Liver (tissue), 9 donors: ENCODE measurements around the gene ARHGEF4. TPM values are rescaled to one million over a fixed set of nuclear protein-coding genes. Genes with fewer than 3 reads are reported as not detected.

ENCODE experiments used
- DNase-seq: peaks from one replicate; pipeline ENCODE4 v3.0.0-alpha.2; 2017; ENCODE audit warnings: low spot score
- H3K27ac ChIP-seq, 2 donors: one replicate each; pipeline ENCODE4 v1.7.0; 2013; ENCODE audit warnings: inconsistent platforms in 2 of 2, low read length in 2 of 2, control low read depth in 1 of 2, low read depth in 1 of 2, mild to moderate bottlenecking in 1 of 2
- H3K27me3 ChIP-seq, 4 donors: one replicate each; pipeline versions ENCODE4 v1.6.1 to v1.7.0; 2013; ENCODE audit warnings: low read length in 3 of 4, inconsistent platforms in 1 of 4, mild to moderate bottlenecking in 1 of 4, moderate library complexity in 1 of 4; ENCODE audit not compliant: control insufficient read depth in 4 of 4, insufficient read depth in 4 of 4
- H3K36me3 ChIP-seq, 4 donors: one replicate each; pipeline versions ENCODE4 v1.6.1 to v1.7.0; 2013; ENCODE audit warnings: low read length in 3 of 4, mild to moderate bottlenecking in 3 of 4, low read depth in 1 of 4, moderate library complexity in 1 of 4; ENCODE audit not compliant: control insufficient read depth in 4 of 4, insufficient read depth in 3 of 4
- H3K4me1 ChIP-seq, 4 donors: one replicate each; pipeline versions ENCODE4 v1.6.1 to v1.7.0; 2013; ENCODE audit warnings: low read length in 3 of 4, mild to moderate bottlenecking in 3 of 4, moderate library complexity in 1 of 4; ENCODE audit not compliant: control insufficient read depth in 4 of 4, insufficient read depth in 4 of 4
- H3K4me3 ChIP-seq, 3 donors: one replicate each; pipeline versions ENCODE4 v1.6.1 to v1.7.0; 2013; ENCODE audit warnings: low read length in 3 of 3, control low read depth in 1 of 3, low read depth in 1 of 3, mild to moderate bottlenecking in 1 of 3
- H3K9ac ChIP-seq, 2 donors: one replicate each; pipeline ENCODE4 v1.7.0; 2013; ENCODE audit warnings: low read length in 2 of 2, mild to moderate bottlenecking in 2 of 2, moderate library complexity in 2 of 2, control low read depth in 1 of 2, low read depth in 1 of 2
- H3K9me3 ChIP-seq, 4 donors: one replicate each; pipeline versions ENCODE4 v1.6.1 to v1.7.0; 2013; ENCODE audit warnings: low read length in 3 of 4; ENCODE audit not compliant: control insufficient read depth in 4 of 4
- EGR1 ChIP-seq, 2 donors: IDR thresholded peaks; 2 replicates each; pipeline ENCODE4 v1.6.1; 2016 to 2018; ENCODE audit warnings: antibody characterized with exemption in 2 of 2, low read depth in 2 of 2
- FOXA1 ChIP-seq: IDR thresholded peaks from 2 replicates; pipeline ENCODE4 v1.6.1; 2016; ENCODE audit warnings: antibody characterized with exemption
- FOXA2 ChIP-seq: IDR thresholded peaks from 2 replicates; pipeline ENCODE4 v1.6.1; 2016; ENCODE audit warnings: antibody characterized with exemption
- GABPA ChIP-seq, 2 donors: IDR thresholded peaks in 1 of 2; conservative IDR thresholded peaks in 1 of 2; 2 replicates each; pipeline ENCODE4 v1.6.1; 2016; ENCODE audit warnings: antibody characterized with exemption in 2 of 2, mild to moderate bottlenecking in 1 of 2, moderate library complexity in 1 of 2
- HNF4A ChIP-seq, 2 donors: conservative IDR thresholded peaks; 2 replicates each; pipeline ENCODE4 v1.6.1; 2016; ENCODE audit warnings: antibody characterized with exemption in 2 of 2, mild to moderate bottlenecking in 2 of 2
- HNF4G ChIP-seq: IDR thresholded peaks from 2 replicates; pipeline ENCODE4 v1.6.1; 2016; ENCODE audit warnings: antibody characterized with exemption
- JUND ChIP-seq, 2 donors: IDR thresholded peaks; 2 replicates each; pipeline ENCODE4 v1.6.1; 2016; ENCODE audit warnings: antibody characterized with exemption in 2 of 2
- NR2F2 ChIP-seq: IDR thresholded peaks from 2 replicates; pipeline ENCODE4 v1.6.1; 2016; ENCODE audit warnings: antibody characterized with exemption
- RAD21 ChIP-seq, 2 donors: IDR thresholded peaks; 2 replicates each; pipeline ENCODE4 v1.6.1; 2016; ENCODE audit warnings: antibody characterized with exemption in 2 of 2, mild to moderate bottlenecking in 2 of 2
- RXRA ChIP-seq, 2 donors: IDR thresholded peaks; 2 replicates each; pipeline ENCODE4 v1.6.1; 2017 to 2018; ENCODE audit warnings: antibody characterized with exemption in 2 of 2, mild to moderate bottlenecking in 1 of 2
- SP1 ChIP-seq: IDR thresholded peaks from 2 replicates; pipeline ENCODE4 v1.6.1; 2018; ENCODE audit warnings: antibody characterized with exemption, mild to moderate bottlenecking
- YY1 ChIP-seq: IDR thresholded peaks from 2 replicates; pipeline ENCODE4 v1.6.1; 2016; ENCODE audit warnings: antibody characterized with exemption, mild to moderate bottlenecking
- WGBS: extraction: QIAGEN DNeasy Blood & Tissue Kit; methylation state at CpG from one replicate; pipeline ENCODE4 v1.1.7; 2013; 5-methylcytosine and 5-hydroxymethylcytosine counted together
- polyA plus RNA-seq, 2 donors: library from polyadenylated mRNA; stranded (reverse) in 1 of 2; unstranded in 1 of 2; fragments of 200-250 nt in 1 of 2; fragments of >200 nt in 1 of 2; fragmentation: Nextera tagmentation in 1 of 2; extraction: Ambion mirVana in 1 of 2; gene quantifications; one replicate each; pipeline versions ENCODE4 v1.2.1 to v1.2.3, GENCODE V29; 2013 to 2015
- total RNA-seq, 2 donors: library from RNA; depleted of rRNA; stranded (reverse); fragments of >200 nt; gene quantifications; one replicate each; pipeline ENCODE4 v1.2.3, GENCODE V29; 2014
- TF ChIP-seq, protein P1 (sequence below): IDR thresholded peaks from 2 replicates; pipeline ENCODE4 v1.6.1; 2016; ENCODE audit warnings: antibody characterized with exemption, mild to moderate bottlenecking
- TF ChIP-seq, protein P2 (sequence below): IDR thresholded peaks from 2 replicates; pipeline ENCODE4 v1.6.1; 2016; ENCODE audit warnings: antibody characterized with exemption
- TF ChIP-seq, protein P3 (sequence below): IDR thresholded peaks from 2 replicates; pipeline ENCODE4 v1.6.1; 2016; ENCODE audit warnings: antibody characterized with exemption
- TF ChIP-seq, protein P4 (sequence below): IDR thresholded peaks from 2 replicates; pipeline ENCODE4 v1.6.1; 2016; ENCODE audit warnings: antibody characterized with exemption
- TF ChIP-seq, protein P5 (sequence below): fragments of 150-350 bp; IDR thresholded peaks from 2 replicates; pipeline ENCODE4 v1.5.1; 2017; ENCODE audit warnings: improper control_type of control experiment, low read depth, low read length; ENCODE audit not compliant: missing input control
- donor health status: healthy.
- donor health status: healthy.
- donor health status: healthy.
- donor health status: healthy.
- donor health status: healthy.

ARHGEF4 gene
- total and polyA plus RNA-seq, 4 donors, result 0.08 TPM; not detected in 2

DNA sequence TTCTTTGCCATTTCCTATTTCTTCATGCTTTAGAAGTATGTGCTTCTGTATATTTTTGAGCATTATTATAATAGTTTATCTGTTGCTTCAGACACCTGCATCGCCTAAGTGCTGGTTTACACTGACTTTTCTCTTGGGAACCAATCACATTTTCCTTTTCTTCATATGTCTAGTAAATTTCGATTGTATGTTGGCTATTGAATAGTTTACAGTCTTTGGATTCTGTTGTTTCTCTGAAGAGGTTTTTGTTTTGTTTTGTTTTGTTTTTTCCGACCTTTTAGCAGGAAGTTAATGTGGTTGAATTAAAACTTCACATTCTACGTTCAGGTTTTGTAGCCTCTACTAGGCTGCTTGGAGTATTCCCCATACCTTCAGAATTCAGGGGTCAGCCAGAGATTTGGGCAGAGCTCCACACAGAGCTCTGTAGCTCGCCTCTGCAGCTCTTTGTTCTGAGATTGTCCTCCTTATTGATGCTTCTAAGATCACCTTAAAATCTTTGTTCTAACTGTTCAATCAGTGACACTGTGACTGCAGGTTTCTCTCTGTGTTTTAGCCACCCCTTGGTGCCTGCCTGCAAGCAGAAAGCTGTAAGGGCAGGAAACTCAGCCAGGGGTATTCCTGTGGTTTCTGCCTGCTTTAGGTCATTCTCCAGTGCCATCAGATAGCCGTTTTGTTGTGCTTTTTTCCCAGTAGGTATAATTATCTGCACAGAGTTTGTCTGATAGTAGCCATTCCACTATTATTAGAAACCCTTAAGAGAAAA, 173.2 kb downstream of the ARHGEF4 start:
- no peaks in the 10 kb centered on the region for H3K9me3 ChIP-seq
- 60% methylated on average over 6 of the region's 6 CpGs for WGBS
- H3K9ac ChIP-seq, result no peak overlapping the region
- no peak overlapping the region for H3K27ac ChIP-seq
- H3K27me3 ChIP-seq, result peaks cover 0 to 13% (median 0%) of the 10 kb centered on the region in 4 donors
- no peaks in the 10 kb centered on the region for H3K4me1 ChIP-seq
- no peak for TF ChIP-seq JUND (IDR thresholded peaks at IDR 0.05)
- TF ChIP-seq, protein P1, sequence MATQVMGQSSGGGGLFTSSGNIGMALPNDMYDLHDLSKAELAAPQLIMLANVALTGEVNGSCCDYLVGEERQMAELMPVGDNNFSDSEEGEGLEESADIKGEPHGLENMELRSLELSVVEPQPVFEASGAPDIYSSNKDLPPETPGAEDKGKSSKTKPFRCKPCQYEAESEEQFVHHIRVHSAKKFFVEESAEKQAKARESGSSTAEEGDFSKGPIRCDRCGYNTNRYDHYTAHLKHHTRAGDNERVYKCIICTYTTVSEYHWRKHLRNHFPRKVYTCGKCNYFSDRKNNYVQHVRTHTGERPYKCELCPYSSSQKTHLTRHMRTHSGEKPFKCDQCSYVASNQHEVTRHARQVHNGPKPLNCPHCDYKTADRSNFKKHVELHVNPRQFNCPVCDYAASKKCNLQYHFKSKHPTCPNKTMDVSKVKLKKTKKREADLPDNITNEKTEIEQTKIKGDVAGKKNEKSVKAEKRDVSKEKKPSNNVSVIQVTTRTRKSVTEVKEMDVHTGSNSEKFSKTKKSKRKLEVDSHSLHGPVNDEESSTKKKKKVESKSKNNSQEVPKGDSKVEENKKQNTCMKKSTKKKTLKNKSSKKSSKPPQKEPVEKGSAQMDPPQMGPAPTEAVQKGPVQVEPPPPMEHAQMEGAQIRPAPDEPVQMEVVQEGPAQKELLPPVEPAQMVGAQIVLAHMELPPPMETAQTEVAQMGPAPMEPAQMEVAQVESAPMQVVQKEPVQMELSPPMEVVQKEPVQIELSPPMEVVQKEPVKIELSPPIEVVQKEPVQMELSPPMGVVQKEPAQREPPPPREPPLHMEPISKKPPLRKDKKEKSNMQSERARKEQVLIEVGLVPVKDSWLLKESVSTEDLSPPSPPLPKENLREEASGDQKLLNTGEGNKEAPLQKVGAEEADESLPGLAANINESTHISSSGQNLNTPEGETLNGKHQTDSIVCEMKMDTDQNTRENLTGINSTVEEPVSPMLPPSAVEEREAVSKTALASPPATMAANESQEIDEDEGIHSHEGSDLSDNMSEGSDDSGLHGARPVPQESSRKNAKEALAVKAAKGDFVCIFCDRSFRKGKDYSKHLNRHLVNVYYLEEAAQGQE, result no peak
- TF ChIP-seq RAD21 (IDR thresholded peaks at IDR 0.05), result no peak
- TF ChIP-seq, protein P2, sequence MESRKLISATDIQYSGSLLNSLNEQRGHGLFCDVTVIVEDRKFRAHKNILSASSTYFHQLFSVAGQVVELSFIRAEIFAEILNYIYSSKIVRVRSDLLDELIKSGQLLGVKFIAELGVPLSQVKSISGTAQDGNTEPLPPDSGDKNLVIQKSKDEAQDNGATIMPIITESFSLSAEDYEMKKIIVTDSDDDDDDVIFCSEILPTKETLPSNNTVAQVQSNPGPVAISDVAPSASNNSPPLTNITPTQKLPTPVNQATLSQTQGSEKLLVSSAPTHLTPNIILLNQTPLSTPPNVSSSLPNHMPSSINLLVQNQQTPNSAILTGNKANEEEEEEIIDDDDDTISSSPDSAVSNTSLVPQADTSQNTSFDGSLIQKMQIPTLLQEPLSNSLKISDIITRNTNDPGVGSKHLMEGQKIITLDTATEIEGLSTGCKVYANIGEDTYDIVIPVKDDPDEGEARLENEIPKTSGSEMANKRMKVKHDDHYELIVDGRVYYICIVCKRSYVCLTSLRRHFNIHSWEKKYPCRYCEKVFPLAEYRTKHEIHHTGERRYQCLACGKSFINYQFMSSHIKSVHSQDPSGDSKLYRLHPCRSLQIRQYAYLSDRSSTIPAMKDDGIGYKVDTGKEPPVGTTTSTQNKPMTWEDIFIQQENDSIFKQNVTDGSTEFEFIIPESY, result no peak
- TF ChIP-seq FOXA2, result no peak
- no peak for TF ChIP-seq RXRA (IDR thresholded peaks at IDR 0.05)
- no peak for TF ChIP-seq HNF4G
- TF ChIP-seq, protein P3, sequence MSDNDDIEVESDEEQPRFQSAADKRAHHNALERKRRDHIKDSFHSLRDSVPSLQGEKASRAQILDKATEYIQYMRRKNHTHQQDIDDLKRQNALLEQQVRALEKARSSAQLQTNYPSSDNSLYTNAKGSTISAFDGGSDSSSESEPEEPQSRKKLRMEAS, result no peak
- TF ChIP-seq, protein P4, sequence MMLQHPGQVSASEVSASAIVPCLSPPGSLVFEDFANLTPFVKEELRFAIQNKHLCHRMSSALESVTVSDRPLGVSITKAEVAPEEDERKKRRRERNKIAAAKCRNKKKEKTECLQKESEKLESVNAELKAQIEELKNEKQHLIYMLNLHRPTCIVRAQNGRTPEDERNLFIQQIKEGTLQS, result no peak
- TF ChIP-seq HNF4A (conservative IDR thresholded peaks at IDR 0.05), result no peak
- TF ChIP-seq FOXA1, result no peak
- no peak for TF ChIP-seq YY1
- TF ChIP-seq GABPA (IDR thresholded peaks at IDR 0.05 in 1 of 2, conservative IDR thresholded peaks at IDR 0.05 in 1 of 2), result no peak
- no peak overlapping the region for H3K4me3 ChIP-seq
- no peaks in the 10 kb centered on the region for H3K36me3 ChIP-seq
- DNase-seq, result no peak

DNA sequence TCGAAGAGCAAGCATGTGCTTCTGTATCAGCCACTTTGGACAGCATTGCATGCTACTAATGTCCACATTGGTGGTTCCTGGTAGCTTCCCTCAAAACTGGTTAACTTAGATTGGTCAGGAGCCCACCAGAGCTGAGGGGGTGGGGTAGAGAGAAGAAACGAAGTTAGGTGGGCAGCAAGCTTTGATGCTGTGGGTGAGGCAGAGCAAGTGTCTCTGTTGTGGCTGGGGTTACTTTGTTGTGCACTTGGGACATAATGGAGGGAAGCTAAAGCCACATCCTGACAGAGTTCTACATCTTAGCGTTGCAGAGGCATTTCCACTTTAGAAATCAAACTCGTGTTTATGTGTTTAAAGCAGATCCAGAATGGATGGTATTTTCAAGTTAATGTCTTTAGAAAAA, 173.9 kb downstream of the ARHGEF4 start:
- Histone ChIP-seq H3K4me1 (no peaks in the 10 kb centered on the region), H3K9ac (no peak overlapping the region), H3K27ac (no peak overlapping the region), H3K27me3 (peaks cover 0 to 13% (median 0%) of the 10 kb centered on the region in 4 donors), H3K36me3 (no peaks in the 10 kb centered on the region), H3K4me3 (no peak overlapping the region), H3K9me3 (no peaks in the 10 kb centered on the region)
- TF ChIP-seq, protein P5, sequence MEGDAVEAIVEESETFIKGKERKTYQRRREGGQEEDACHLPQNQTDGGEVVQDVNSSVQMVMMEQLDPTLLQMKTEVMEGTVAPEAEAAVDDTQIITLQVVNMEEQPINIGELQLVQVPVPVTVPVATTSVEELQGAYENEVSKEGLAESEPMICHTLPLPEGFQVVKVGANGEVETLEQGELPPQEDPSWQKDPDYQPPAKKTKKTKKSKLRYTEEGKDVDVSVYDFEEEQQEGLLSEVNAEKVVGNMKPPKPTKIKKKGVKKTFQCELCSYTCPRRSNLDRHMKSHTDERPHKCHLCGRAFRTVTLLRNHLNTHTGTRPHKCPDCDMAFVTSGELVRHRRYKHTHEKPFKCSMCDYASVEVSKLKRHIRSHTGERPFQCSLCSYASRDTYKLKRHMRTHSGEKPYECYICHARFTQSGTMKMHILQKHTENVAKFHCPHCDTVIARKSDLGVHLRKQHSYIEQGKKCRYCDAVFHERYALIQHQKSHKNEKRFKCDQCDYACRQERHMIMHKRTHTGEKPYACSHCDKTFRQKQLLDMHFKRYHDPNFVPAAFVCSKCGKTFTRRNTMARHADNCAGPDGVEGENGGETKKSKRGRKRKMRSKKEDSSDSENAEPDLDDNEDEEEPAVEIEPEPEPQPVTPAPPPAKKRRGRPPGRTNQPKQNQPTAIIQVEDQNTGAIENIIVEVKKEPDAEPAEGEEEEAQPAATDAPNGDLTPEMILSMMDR, result no peak
- no peak for TF ChIP-seq YY1
- TF ChIP-seq FOXA1, result no peak
- TF ChIP-seq GABPA (IDR thresholded peaks at IDR 0.05 in 1 of 2, conservative IDR thresholded peaks at IDR 0.05 in 1 of 2), result no peak
- no peak for TF ChIP-seq RXRA (IDR thresholded peaks at IDR 0.05)
- TF ChIP-seq SP1, result no peak
- TF ChIP-seq NR2F2, result no peak
- TF ChIP-seq, protein P3, result no peak
- TF ChIP-seq HNF4G, result no peak
- TF ChIP-seq, protein P4, result no peak
- TF ChIP-seq, protein P2, result no peak
- TF ChIP-seq JUND (IDR thresholded peaks at IDR 0.05), result no peak
- no peak for TF ChIP-seq EGR1 (IDR thresholded peaks at IDR 0.05; ENCODE audit: low read depth in 2 of 2)
- 64% methylated on average over 4 of the region's 4 CpGs for WGBS
- no peak for DNase-seq
